GM10266 (cell line): ENCODE data around the gene NELFE.

Source experiments
- DNase-seq: peaks from one replicate; pipeline ENCODE4 v3.0.0; 2012; ENCODE audit errors: extremely low spot score
- CTCF ChIP-seq: IDR thresholded peaks from 2 replicates; pipeline ENCODE4 v1.5.1; 2012; ENCODE audit warnings: mild to moderate bottlenecking, low read depth; ENCODE audit not compliant: control insufficient read depth, insufficient read depth; ENCODE audit errors: missing control alignments

The NELFE gene

GRCh38 chr6:31946370-31946885, 12.3 kb downstream of the NELFE start:
- no peak for TF ChIP-seq CTCF
- DNase-seq: no peak

GRCh38 chr6:31945507-31946369, 13.0 kb downstream of the NELFE start, which contains the start of gene CFB:
Gene CFB, plus strand, starts transcription at chr6:31946095. Its CDS starts 127 bp downstream, at chr6:31946222.
- DNase-seq: no peak
- TF ChIP-seq CTCF: no peak

GRCh38 chr6:31945154-31945506, 13.6 kb downstream of the NELFE start:
- no peak for TF ChIP-seq CTCF
- no peak for DNase-seq

- TF ChIP-seq CTCF: no peak
- no peak for DNase-seq
Measured at GRCh38 chr6:31943742-31944141, 15.0 kb downstream of the NELFE start.

- no peak for TF ChIP-seq CTCF
- no peak for DNase-seq
Measured at GRCh38 chr6:31940256-31940664, 18.5 kb downstream of the NELFE start.

GRCh38 chr6:31935823-31936222, 22.9 kb downstream of the NELFE start:
- TF ChIP-seq CTCF: no peak
- no peak for DNase-seq

GRCh38 chr6:31935021-31935420, 23.8 kb downstream of the NELFE start:
- TF ChIP-seq CTCF: no peak
- no peak for DNase-seq
